Inflammatory macrophage (primary cell): ENCODE measurements around the gene ZNF451.
"Not testable (repeated sequence)": the region's sequence is repeated elsewhere in the genome, so short reads cannot be mapped to it uniquely, and the experiment has no call there.

Source experiments
- DNase-seq, 2 donors: peaks; one replicate each; pipeline ENCODE4 v3.0.0-alpha.2; 2020 to 2022
- total RNA-seq, 18 experiments: gene quantifications; one replicate each; lab custom pipeline; 2026; ENCODE audit warnings: mixed read lengths in 6 of 18, inconsistent platforms in 2 of 18; lab: John Stamatoyannopoulos, UW

ZNF451 gene
- total RNA-seq, result 44.6 to 132 (median 73.6) reads per million in 18 experiments

- peak; percentile 98 for DNase-seq
Measured at GRCh38 chr6:57089687-57090457, at the start of gene ZNF451. Gene ZNF451, plus strand, starts transcription at chr6:57090188. Its CDS starts 66 bp downstream, at chr6:57090254.

- DNase-seq, result not testable (repeated sequence)
Measured at GRCh38 chr6:57044061-57044460, 45.9 kb upstream of the ZNF451 start.

- no peak for DNase-seq
Measured at GRCh38 chr6:57044568-57044967, 45.4 kb upstream of the ZNF451 start.

GRCh38 chr6:57046332-57047256 lies 43.4 kb upstream of the ZNF451 start, which contains the start of gene KIAA1586:
Gene KIAA1586, plus strand, starts transcription at chr6:57046693. Its CDS starts 63 bp downstream, at chr6:57046756.
- peak; percentile 85 to 90 for DNase-seq

GRCh38 chr6:57047257-57047585 lies 42.8 kb upstream of the ZNF451 start:
- not testable (repeated sequence) for DNase-seq

GRCh38 chr6:57047859-57048258 lies 42.1 kb upstream of the ZNF451 start:
- not testable (repeated sequence) for DNase-seq

- no peak for DNase-seq
Measured at GRCh38 chr6:57048577-57048976, 41.4 kb upstream of the ZNF451 start.

- DNase-seq, result no peak
Measured at GRCh38 chr6:57063847-57064246, 26.1 kb upstream of the ZNF451 start.

- DNase-seq, result no peak
Measured at GRCh38 chr6:57064809-57065208, 25.2 kb upstream of the ZNF451 start.

GRCh38 chr6:57068061-57068460 lies 21.9 kb upstream of the ZNF451 start:
- no peak for DNase-seq

GRCh38 chr6:57069228-57069627 lies 20.8 kb upstream of the ZNF451 start:
- DNase-seq, result no peak

GRCh38 chr6:57069920-57070331 lies 20.1 kb upstream of the ZNF451 start:
- no peak for DNase-seq

GRCh38 chr6:57072108-57072507 lies 17.9 kb upstream of the ZNF451 start:
- no peak for DNase-seq

GRCh38 chr6:57074383-57074782 lies 15.6 kb upstream of the ZNF451 start:
- no peak for DNase-seq

GRCh38 chr6:57075092-57075491 lies 14.9 kb upstream of the ZNF451 start:
- DNase-seq, result no peak

GRCh38 chr6:57078531-57079207 lies 11.3 kb upstream of the ZNF451 start:
- peak in 1 of 2 donors; percentile 56 for DNase-seq

GRCh38 chr6:57085471-57085870 lies 4.5 kb upstream of the ZNF451 start:
- DNase-seq, result peak in 1 of 2 donors; percentile 38

GRCh38 chr6:57086843-57087242 lies 3.1 kb upstream of the ZNF451 start:
- DNase-seq, result no peak

- DNase-seq, result peak in 1 of 2 donors; percentile 20
Measured at GRCh38 chr6:57087916-57088315, 2.1 kb upstream of the ZNF451 start.

- no peak for DNase-seq
Measured at GRCh38 chr6:57089265-57089664, 723 bp upstream of the ZNF451 start.

- DNase-seq, result not testable (repeated sequence)
Measured at GRCh38 chr6:57090458-57091067, 575 bp downstream of the ZNF451 start.

- DNase-seq, result not testable (repeated sequence)
Measured at GRCh38 chr6:57091375-57091774, 1.4 kb downstream of the ZNF451 start.
